Naive B cell (primary cell): ENCODE results near the gene ACSF3. TPM values are rescaled to one million over a fixed set of nuclear protein-coding genes. Genes with fewer than 3 reads are reported as not detected.
A peak's percentile ranks its signal among the peaks of the same experiment; 100 is the strongest.

Experiments used
- ATAC-seq, 2 donors: fragments of 150-1000 bp; cut with Tn5 transposase; 2 replicates each; pipeline ENCODE4 v1.10.0; 2021; ENCODE audit warnings: low read depth in 2 of 2, mild to moderate bottlenecking in 2 of 2, moderate library complexity in 2 of 2
- DNase-seq: peaks from one replicate; pipeline ENCODE4 v3.0.0; 2022
- H3K27ac Mint-ChIP-seq, 6 donors: one replicate each; pipeline ENCODE4 v1.8.0; 2020 to 2022; ENCODE audit warnings: mild to moderate bottlenecking in 6 of 6, mixed read lengths in 6 of 6, moderate library complexity in 5 of 6, inconsistent platforms in 2 of 6
- H3K27me3 Mint-ChIP-seq, 3 donors: one replicate each; pipeline ENCODE4 v1.8.0; 2021 to 2022; ENCODE audit warnings: mixed read lengths in 3 of 3, mild to moderate bottlenecking in 1 of 3
- H3K36me3 Mint-ChIP-seq, 2 donors: one replicate each; pipeline ENCODE4 v1.8.0; 2020 to 2022; ENCODE audit warnings: mixed read lengths in 2 of 2, inconsistent platforms in 1 of 2, mild to moderate bottlenecking in 1 of 2
- H3K4me1 Mint-ChIP-seq, 3 donors: one replicate each; pipeline ENCODE4 v1.8.0; 2020 to 2022; ENCODE audit warnings: mixed read lengths in 3 of 3, inconsistent platforms in 1 of 3, mild to moderate bottlenecking in 1 of 3, moderate library complexity in 1 of 3
- H3K4me3 Mint-ChIP-seq, 8 donors: one replicate each; pipeline ENCODE4 v1.8.0; 2020 to 2022; ENCODE audit warnings: mild to moderate bottlenecking in 8 of 8, mixed read lengths in 8 of 8, moderate library complexity in 8 of 8, inconsistent platforms in 2 of 8
- H3K9me3 Mint-ChIP-seq, 7 donors: one replicate each; pipeline ENCODE4 v1.8.0; 2020 to 2022; ENCODE audit warnings: mixed read lengths in 7 of 7, mild to moderate bottlenecking in 5 of 7, inconsistent platforms in 2 of 7, moderate library complexity in 1 of 7
- polyA plus RNA-seq, 6 donors: library from polyadenylated mRNA; unstranded; fragments of 300-500 nt; fragmentation: Illumina TruSeq; gene quantifications; one replicate each; pipeline ENCODE4 v1.2.3, GENCODE V29; 2021; ENCODE audit warnings: low read depth in 6 of 6

ACSF3 gene
- polyA plus RNA-seq, 6 donors from 2014 or later, result 30.0 to 43.6 (median 33.9) TPM

DNA sequence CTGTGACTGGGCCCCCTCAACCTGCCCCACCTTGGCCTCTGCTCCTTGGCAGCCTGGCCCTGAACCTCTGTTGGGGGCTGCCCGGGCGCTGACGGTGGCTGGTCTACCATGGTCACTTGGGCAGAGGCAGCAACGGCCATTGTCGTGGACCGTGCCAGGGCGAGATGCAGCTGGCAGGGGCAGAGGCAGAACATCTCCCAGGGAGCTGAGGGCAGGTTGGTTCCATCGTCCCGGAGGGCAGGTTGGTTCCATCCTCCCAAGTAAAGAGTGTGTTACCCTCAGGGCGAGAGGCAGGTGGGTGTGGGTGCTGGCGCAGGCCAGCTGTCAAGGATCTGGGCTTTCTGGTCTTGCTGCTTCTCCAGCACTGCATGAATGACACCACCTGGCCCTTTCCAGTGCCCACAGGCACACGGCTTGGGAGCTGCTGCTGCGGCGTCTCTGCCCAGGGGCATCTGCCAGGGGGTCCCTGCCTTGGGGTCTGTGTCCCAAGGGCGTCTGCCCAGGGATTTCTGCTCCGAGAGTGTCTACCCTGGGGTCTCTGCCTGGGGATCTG is 12.0 kb downstream of the ACSF3 start:
- Mint-ChIP-seq H3K36me3 (peaks cover 13 to 42% of the 10 kb centered on the region in 2 donors), H3K4me3 (no peak overlapping the region), H3K27ac (no peak overlapping the region), H3K4me1 (peaks cover 0 to 14% (median 13%) of the 10 kb centered on the region in 3 donors), H3K9me3 (no peaks in the 10 kb centered on the region), H3K27me3 (no peaks in the 10 kb centered on the region)
- ATAC-seq (no peak), DNase-seq (no peak)

DNA sequence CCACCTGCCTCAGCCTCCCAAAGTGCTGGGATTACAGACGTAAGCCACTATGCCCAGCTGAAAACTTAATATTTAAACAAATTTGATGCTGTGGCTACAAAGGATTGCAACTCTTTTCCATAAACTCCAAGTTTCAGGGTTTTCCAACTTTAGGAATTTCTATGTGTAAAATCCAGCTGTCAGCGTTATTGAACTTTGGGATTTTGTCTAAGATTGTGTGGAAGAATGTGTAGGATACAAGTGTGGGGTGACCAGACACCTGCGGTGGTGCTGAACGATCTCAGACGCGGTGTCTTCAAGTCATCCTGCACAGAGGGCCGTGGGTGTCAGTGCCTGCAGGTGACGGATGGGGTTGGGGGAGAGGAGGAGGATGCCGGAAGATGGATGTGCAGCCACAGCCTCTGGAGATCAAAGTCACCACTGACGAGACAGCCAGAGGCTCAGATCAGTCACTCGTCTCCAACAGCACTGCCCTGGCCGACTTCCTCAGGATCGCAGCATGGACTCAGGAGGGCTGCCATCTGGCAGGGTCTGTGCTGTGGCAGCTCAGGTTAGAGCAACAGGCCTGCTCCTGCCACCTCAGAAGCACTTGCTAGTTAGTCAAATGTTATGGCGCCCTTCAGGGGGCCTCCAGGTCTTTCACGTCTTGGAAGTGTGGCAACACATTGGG is 13.0 kb downstream of the ACSF3 start:
- Mint-ChIP-seq H3K9me3 (no peaks in the 10 kb centered on the region), H3K4me1 (peaks cover 0 to 14% (median 13%) of the 10 kb centered on the region in 3 donors), H3K27me3 (no peaks in the 10 kb centered on the region), H3K27ac (peak overlapping the region in 1 of 6 donors; percentile 31), H3K36me3 (peaks cover 13 to 42% of the 10 kb centered on the region in 2 donors), H3K4me3 (peak overlapping the region in 1 of 8 donors; percentile 44)
- DNase-seq, result no peak
- ATAC-seq, result no peak

DNA sequence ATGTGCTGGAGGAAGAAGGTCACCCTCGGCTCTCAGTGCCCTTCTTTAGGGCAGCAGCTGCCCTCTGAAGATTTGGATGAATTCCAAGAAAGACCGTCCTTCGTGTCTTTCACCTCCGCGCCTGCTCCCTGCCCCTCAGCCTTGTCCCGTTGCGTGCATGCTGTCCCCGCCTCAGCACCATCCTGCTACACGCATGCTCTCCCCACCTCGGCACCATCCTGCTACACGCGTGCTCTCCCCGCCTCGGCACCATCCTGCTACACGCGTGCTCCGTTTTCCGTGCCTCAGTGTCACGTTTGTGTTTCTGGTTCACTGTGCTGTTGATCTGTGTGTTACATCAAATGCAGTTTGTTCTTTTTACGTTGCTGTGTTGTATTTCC is 13.5 kb downstream of the ACSF3 start:
- ATAC-seq (no peak), DNase-seq (no peak)
- H3K4me3 Mint-ChIP-seq, result no peak overlapping the region
- no peaks in the 10 kb centered on the region for H3K27me3 Mint-ChIP-seq
- peak overlapping the region in 1 of 6 donors; percentile 12 for H3K27ac Mint-ChIP-seq
- peaks cover 13 to 42% of the 10 kb centered on the region in 2 donors for H3K36me3 Mint-ChIP-seq
- H3K4me1 Mint-ChIP-seq, result peaks cover 0 to 14% (median 13%) of the 10 kb centered on the region in 3 donors
- H3K9me3 Mint-ChIP-seq, result no peaks in the 10 kb centered on the region

DNA sequence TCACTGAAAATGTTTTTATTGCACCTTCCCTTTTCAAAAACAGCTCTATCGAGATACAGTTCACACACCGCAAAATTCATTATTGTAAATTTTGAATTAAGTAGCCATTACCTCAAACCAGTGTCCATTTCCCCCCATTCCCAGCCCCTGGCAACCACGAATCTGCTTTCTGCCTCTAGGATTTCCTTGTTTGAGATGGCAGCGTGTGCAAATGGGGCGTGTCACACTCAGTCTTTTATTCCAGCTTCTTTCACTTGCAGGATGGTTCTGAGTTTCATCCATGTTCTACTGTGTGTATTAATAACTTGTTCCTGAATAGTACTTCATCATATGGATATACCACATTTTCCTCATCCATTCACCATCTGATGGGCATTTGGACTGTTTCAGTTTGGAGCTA is 14.8 kb downstream of the ACSF3 start:
- Mint-ChIP-seq H3K4me1 (peaks cover 3 to 14% (median 13%) of the 10 kb centered on the region in 3 donors), H3K27me3 (no peaks in the 10 kb centered on the region), H3K4me3 (no peak overlapping the region), H3K9me3 (no peaks in the 10 kb centered on the region), H3K36me3 (peaks cover 5 to 34% of the 10 kb centered on the region in 2 donors), H3K27ac (no peak overlapping the region)
- no peak for ATAC-seq
- no peak for DNase-seq

DNA sequence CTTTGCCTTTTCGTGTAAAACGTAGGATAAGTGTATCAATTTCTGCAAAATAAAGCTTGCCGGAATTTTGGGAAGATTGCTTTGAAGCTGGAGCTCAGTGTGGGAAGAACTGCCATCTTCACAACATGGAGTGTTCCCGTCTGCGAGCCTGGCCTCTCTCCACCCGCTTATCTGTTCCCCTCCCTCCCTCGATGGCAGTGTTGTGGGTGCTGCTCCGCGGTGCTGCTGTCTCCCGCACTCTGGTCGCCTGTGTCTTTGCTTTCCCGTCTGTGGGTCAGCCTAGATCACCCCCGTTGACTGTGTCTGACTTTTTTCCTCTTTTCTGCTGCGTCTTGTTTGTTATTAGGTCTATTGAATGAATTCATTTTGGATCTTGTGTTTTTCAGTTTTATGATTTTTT is 17.0 kb downstream of the ACSF3 start:
- H3K36me3 Mint-ChIP-seq, result peaks cover 5 to 30% of the 10 kb centered on the region in 2 donors

DNA sequence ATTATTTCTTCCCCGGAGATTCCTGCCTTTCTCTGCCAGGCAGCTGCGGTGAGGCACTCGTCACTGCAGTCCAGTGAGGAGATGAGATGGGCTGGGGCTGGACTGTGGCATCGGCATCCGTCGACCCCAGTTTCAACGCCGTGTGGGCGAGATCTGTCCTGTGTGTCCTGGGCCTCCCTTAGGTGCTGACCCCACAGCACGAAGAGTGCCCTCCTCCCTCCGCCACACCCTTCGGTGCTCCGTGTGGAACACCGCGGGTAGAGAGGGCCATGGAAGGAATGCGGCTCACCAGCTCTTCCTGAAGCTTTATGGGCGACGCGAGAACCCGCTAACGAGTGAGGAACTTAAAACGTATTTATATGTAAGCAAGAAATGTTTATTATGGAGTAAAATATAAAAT is 17.6 kb downstream of the ACSF3 start:
- DNase-seq (no peak), ATAC-seq (no peak)
- Mint-ChIP-seq H3K4me3 (no peak overlapping the region), H3K36me3 (peaks cover 5 to 30% of the 10 kb centered on the region in 2 donors), H3K4me1 (peaks cover 30 to 35% (median 34%) of the 10 kb centered on the region in 3 donors), H3K9me3 (no peaks in the 10 kb centered on the region), H3K27me3 (no peaks in the 10 kb centered on the region), H3K27ac (no peak overlapping the region)

More for the DNA sequence above, 17.0 kb downstream of the ACSF3 start:
- no peak for ATAC-seq
- Mint-ChIP-seq H3K27ac (no peak overlapping the region), H3K4me1 (peaks cover 23 to 29% (median 28%) of the 10 kb centered on the region in 3 donors), H3K9me3 (no peaks in the 10 kb centered on the region), H3K4me3 (no peak overlapping the region), H3K27me3 (no peaks in the 10 kb centered on the region)
- DNase-seq, result no peak

DNA sequence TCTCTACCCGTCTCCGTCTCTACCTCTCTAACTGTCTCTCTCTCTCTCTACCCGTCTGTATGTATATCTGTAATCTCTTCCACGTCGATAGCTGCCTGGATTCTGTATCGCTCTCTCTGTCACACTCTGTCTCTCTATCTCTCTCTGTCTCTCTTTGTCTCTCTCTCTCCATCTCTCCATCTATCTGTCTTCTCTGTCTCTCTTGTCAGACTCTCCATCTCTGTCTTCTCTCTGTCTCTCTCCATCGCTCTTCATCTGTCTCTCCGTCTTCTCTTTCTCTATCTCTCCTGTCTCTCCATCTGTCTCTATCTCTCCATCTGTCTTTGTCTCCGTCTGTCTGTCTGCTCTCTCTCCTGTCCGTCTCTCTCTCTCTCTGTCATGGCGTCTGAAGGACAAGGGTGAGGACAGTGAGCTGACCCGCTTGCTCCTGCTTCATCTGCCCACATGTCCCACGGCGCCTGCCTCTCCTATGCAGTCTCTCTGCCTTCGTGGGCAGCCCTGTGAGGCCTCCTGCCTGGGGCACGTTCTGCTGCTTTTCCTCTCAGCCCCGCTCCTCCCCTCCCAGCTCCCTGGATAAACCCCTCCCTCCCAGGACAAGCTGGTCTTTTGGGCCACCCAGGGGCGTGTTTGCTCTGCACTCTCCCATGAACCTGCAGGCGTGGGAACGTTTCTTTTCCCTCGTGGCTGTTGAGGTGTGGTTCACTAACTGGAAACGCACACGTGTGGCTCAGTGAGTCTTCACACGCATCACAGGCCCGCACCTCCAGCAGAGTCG is 18.9 kb downstream of the ACSF3 start:
- Mint-ChIP-seq H3K4me1 (peaks cover 31 to 40% (median 35%) of the 10 kb centered on the region in 3 donors), H3K27ac (peak overlapping the region in 3 of 6 donors; percentile 7 to 94 (median 82)), H3K36me3 (peaks cover 8 to 17% of the 10 kb centered on the region in 2 donors), H3K27me3 (no peaks in the 10 kb centered on the region), H3K4me3 (peak overlapping the region in 1 of 8 donors; percentile 45), H3K9me3 (no peaks in the 10 kb centered on the region)
- ATAC-seq, result no peak
- no peak for DNase-seq

DNA sequence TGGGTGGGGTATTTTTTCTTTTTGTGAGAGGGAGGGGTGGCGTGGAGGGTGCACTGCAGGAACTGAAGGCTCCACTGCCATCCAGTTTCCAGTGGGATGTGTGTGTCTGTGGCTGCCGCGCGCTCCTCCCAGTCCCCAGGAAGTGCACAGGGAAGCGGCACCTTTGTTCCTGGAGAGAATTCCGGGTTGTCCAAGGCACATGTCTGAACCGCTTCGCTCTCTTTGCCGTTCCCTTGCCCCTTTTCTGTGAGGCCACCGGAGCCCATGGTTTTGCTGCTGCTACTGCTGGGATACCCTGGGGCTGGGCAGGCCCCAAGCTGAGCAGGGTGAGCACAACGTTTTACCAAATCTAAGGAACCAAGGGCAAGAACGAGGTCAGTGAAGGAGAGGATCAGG is 19.5 kb downstream of the ACSF3 start:
- no peaks in the 10 kb centered on the region for H3K27me3 Mint-ChIP-seq
- peaks cover 4 to 15% of the 10 kb centered on the region in 2 donors for H3K36me3 Mint-ChIP-seq
- H3K9me3 Mint-ChIP-seq, result no peaks in the 10 kb centered on the region
- ATAC-seq, result no peak
- peaks cover 31 to 36% (median 31%) of the 10 kb centered on the region in 3 donors for H3K4me1 Mint-ChIP-seq
- no peak for DNase-seq
- peak overlapping the region in 2 of 6 donors; percentile 82 to 94 for H3K27ac Mint-ChIP-seq
- H3K4me3 Mint-ChIP-seq, result peak overlapping the region in 4 of 8 donors; percentile 45 to 84 (median 60)

DNA sequence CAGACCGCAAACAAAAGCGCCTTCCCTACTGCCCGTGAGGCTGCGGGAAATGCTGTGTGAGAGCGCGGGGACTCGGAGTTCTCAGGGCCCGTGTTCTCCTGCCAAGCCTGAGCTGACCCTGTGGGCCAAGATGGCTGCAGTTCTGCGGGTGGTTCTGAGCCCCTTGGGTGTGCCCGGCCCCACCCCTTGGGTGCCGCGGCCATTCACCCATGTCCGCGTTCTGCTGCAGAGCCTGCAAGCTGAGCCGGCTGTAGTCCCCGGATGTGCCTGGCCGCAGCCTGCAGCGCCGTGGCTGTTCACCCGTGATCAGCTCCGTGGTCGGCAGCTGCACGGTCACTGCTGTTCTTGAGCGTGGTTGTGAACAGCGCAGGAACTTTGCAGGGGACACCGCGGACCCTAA is 20.0 kb downstream of the ACSF3 start:
- ATAC-seq (no peak), DNase-seq (no peak)
- H3K27me3 Mint-ChIP-seq, result no peaks in the 10 kb centered on the region
- peak overlapping the region in 6 of 8 donors; percentile 41 to 95 (median 74) for H3K4me3 Mint-ChIP-seq
- H3K36me3 Mint-ChIP-seq, result peaks cover 4 to 13% of the 10 kb centered on the region in 2 donors
- no peaks in the 10 kb centered on the region for H3K9me3 Mint-ChIP-seq
- H3K4me1 Mint-ChIP-seq, result peaks cover 26 to 35% (median 30%) of the 10 kb centered on the region in 3 donors
- H3K27ac Mint-ChIP-seq, result peak overlapping the region in 4 of 6 donors; percentile 33 to 99 (median 84)

DNA sequence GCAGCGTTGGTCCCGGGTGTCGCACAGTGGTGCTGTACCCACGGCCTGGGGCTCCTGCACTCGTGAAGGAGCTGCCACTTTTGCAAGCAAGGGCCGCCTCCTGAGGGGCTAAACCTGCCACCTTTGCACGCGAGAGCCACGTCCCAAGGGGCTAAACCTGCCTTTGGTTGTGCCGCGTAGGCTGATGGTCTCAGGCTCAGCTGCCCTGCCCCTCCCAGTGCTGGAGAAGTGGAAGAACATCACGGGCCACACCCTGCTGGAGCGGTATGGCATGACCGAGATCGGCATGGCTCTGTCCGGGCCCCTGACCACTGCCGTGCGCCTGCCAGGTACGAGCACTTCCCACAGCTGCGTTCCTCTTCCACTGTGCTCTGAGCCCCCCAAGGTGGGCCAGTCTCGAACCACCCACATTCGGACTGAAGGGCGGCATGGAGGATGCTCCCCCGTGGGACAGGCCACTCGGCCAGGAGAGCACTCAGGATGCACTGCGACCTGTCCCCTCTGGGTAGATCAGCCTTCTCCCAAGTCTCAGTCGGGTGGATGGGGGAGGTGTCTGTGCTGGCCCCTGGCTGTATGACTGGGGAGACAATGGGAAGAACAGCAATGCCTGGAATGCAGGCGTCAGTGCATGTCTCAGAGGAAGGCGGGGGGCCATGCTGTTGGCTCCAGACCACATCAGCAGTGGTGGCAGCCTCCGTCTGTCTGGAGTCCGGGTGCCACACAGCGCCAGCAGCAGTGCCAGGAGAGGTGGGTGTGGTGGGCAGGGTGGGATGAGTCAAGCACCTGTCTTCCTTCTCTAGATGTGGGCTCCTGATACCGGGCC is 20.7 kb downstream of the ACSF3 start:
- no peak for DNase-seq
- no peaks in the 10 kb centered on the region for H3K9me3 Mint-ChIP-seq
- no peaks in the 10 kb centered on the region for H3K27me3 Mint-ChIP-seq
- no peak for ATAC-seq
- H3K27ac Mint-ChIP-seq, result peak overlapping the region; percentile 93 to 99 (median 98)
- peaks cover 4 to 16% of the 10 kb centered on the region in 2 donors for H3K36me3 Mint-ChIP-seq
- peak overlapping the region; percentile 73 to 96 (median 92) for H3K4me3 Mint-ChIP-seq
- peaks cover 28 to 39% (median 30%) of the 10 kb centered on the region in 3 donors for H3K4me1 Mint-ChIP-seq

DNA sequence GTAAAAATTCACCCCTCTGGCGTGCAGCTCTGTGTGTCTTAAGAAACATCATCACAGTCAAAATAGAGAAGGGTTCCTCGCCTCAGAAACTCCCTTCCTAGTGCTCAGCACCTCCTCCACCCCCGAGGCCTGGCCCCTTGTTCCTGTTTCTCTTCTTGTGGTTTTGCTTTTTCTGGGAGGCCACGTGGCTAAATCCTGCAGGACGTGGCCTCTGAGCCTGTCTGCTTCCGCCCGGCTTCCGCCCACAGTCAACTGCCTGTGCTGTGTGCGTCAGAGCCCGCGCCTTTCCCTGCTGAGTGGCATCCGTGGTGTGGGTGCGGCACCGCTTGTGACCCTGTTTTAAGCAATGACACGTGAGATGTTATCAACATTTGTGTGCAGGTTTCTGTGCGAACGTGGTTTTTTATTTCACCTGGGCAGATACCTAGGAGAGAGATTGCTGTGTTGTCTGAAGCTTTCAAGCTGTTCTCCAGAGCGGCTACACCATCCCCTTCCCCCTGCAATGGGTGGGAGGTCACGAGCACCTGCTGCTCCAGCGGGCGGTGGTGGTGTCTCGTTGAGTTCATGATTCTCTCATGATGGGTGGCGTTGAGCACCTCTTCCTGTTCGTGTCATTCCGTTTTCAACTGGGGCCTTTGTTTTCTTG is 21.7 kb downstream of the ACSF3 start:
- no peaks in the 10 kb centered on the region for H3K9me3 Mint-ChIP-seq
- ATAC-seq (peak; percentile 91 to 93), DNase-seq (peak; percentile 96)
- peak overlapping the region; percentile 73 to 96 (median 92) for H3K4me3 Mint-ChIP-seq
- H3K4me1 Mint-ChIP-seq, result peaks cover 29 to 39% (median 30%) of the 10 kb centered on the region in 3 donors
- no peaks in the 10 kb centered on the region for H3K27me3 Mint-ChIP-seq
- H3K27ac Mint-ChIP-seq, result peak overlapping the region; percentile 93 to 99 (median 98)
- H3K36me3 Mint-ChIP-seq, result peaks cover 4 to 19% of the 10 kb centered on the region in 2 donors

DNA sequence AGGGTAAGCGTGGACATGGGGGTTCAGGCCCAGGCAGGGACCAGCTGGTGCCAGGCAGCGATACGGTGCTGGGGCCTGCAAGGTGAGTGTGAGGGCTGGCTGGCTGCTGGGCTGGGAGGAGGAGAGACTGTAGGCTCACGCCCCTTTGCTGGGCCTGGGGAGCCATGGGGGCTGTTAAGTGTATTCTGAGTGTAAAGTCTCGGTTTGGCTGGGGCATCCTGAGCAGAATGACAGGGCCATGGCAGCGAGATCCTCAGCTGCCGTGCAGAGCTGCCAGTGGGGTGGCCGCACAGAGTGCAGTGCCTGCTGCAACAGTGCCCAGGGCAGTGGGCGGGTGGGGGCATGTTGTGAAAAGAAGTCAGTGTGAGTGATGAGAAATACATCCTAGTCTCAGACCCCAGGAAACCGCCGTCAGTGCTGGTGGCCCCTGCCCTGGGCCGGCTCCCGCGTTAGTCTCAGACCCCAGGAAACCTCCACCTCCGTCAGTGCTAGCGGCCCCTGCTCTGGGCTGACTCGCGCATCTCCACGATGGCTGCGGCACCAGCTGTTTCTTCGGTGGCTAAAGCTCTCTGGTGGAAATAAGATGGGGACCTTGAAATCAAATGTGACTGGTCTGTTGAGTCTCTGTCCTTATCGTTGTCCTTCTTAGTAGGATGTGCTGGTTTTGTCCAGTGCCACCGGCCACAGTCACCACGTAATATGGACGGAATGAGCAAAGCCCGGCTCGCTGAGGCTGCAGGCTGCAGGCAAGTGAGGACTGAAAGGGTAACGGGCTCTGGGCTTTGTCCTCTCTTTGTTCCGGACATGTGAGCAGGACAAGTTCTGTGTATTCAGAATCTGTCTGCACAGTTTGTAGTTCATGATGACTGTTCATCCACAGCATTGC is 22.9 kb downstream of the ACSF3 start:
- H3K4me1 Mint-ChIP-seq, result peaks cover 29 to 42% (median 30%) of the 10 kb centered on the region in 3 donors
- peak overlapping the region in 7 of 8 donors; percentile 3 to 84 (median 39) for H3K4me3 Mint-ChIP-seq
- H3K36me3 Mint-ChIP-seq, result peaks cover 4 to 19% of the 10 kb centered on the region in 2 donors

More for the DNA sequence above, 22.9 kb downstream of the ACSF3 start:
- Mint-ChIP-seq H3K9me3 (no peaks in the 10 kb centered on the region), H3K27me3 (no peaks in the 10 kb centered on the region), H3K27ac (peak overlapping the region; percentile 93 to 99 (median 98))
- ATAC-seq (no peak), DNase-seq (no peak)
